ENCODE data around the gene C6orf52. TPM values are rescaled to one million over a fixed set of nuclear protein-coding genes. Genes with fewer than 3 reads are reported as not detected.

Gene C6orf52
- polyA plus RNA-seq, 1 of the 3 experiments (the other 2 are of a cell fraction): 1.4 TPM

GRCh38 chr6:10725044-10725443 is 30.6 kb upstream of the C6orf52 start:
- Histone ChIP-seq H3K9ac (no peak overlapping the region), H4K20me1 (ENCODE audit: insufficient read depth) (no peaks in the 10 kb centered on the region), H3F3A (replicated peaks; ENCODE audit: insufficient read depth) (peaks cover 7% of the 10 kb centered on the region), H3K4me1 (ENCODE audit: control insufficient read depth in 1 of 2, insufficient read depth in 2 of 2, low read depth in 1 of 2, low read length in 1 of 2) (peaks cover 9 to 16% of the 10 kb centered on the region in 2 experiments; a peak in 2 of 4 replicates), H3K36me3 (replicated peaks in 1 of 2; ENCODE audit: control insufficient read depth in 1 of 2, insufficient read depth in 2 of 2, low read length in 1 of 2) (peaks cover 15 to 23% of the 10 kb centered on the region in 2 experiments), H3K4me2 (no peak overlapping the region), H3K9me2 (no peaks in the 10 kb centered on the region), H3K9me3 (no peaks in the 10 kb centered on the region), H3K27ac (ENCODE audit: low read depth in 2 of 2, low read length in 1 of 2) (no peak overlapping the region), H3K79me2 (ENCODE audit: insufficient read depth) (peaks cover 48% of the 10 kb centered on the region), H3K4me3 (ENCODE audit: low read depth in 2 of 2, low read length in 1 of 2) (no peak overlapping the region), H2AFZ (ENCODE audit: low read depth) (no peak overlapping the region), H3K27me3 (ENCODE audit: insufficient read depth) (no peaks in the 10 kb centered on the region)
- TF ChIP-seq IRF3 (IDR thresholded peaks at IDR 0.05; ENCODE audit: low read depth, low read length) (no peak), USF2 (IDR thresholded peaks at IDR 0.05; ENCODE audit: borderline replicate concordance, low read depth, low read length) (no peak), FOXJ3 (CRISPR knock-in tag; IDR thresholded peaks at IDR 0.05) (no peak), EZH2phosphoT487 (IDR thresholded peaks at IDR 0.05; ENCODE audit: borderline replicate concordance, low read depth) (no peak), POLR2AphosphoS5 (IDR thresholded peaks at IDR 0.05; ENCODE audit: low read depth, low read length) (no peak), RFX5 (IDR thresholded peaks at IDR 0.05; ENCODE audit: low read length) (no peak), CTCF (IDR thresholded peaks at IDR 0.05) (no peak), YY1 (IDR thresholded peaks at IDR 0.05; ENCODE audit: low read depth) (no peak), JUND (IDR thresholded peaks at IDR 0.05) (no peak)
- TF ChIP-seq, protein P1, sequence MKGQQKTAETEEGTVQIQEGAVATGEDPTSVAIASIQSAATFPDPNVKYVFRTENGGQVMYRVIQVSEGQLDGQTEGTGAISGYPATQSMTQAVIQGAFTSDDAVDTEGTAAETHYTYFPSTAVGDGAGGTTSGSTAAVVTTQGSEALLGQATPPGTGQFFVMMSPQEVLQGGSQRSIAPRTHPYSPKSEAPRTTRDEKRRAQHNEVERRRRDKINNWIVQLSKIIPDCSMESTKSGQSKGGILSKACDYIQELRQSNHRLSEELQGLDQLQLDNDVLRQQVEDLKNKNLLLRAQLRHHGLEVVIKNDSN (IDR thresholded peaks at IDR 0.05; ENCODE audit: borderline replicate concordance, low read depth): no peak
- TF ChIP-seq, protein P2, sequence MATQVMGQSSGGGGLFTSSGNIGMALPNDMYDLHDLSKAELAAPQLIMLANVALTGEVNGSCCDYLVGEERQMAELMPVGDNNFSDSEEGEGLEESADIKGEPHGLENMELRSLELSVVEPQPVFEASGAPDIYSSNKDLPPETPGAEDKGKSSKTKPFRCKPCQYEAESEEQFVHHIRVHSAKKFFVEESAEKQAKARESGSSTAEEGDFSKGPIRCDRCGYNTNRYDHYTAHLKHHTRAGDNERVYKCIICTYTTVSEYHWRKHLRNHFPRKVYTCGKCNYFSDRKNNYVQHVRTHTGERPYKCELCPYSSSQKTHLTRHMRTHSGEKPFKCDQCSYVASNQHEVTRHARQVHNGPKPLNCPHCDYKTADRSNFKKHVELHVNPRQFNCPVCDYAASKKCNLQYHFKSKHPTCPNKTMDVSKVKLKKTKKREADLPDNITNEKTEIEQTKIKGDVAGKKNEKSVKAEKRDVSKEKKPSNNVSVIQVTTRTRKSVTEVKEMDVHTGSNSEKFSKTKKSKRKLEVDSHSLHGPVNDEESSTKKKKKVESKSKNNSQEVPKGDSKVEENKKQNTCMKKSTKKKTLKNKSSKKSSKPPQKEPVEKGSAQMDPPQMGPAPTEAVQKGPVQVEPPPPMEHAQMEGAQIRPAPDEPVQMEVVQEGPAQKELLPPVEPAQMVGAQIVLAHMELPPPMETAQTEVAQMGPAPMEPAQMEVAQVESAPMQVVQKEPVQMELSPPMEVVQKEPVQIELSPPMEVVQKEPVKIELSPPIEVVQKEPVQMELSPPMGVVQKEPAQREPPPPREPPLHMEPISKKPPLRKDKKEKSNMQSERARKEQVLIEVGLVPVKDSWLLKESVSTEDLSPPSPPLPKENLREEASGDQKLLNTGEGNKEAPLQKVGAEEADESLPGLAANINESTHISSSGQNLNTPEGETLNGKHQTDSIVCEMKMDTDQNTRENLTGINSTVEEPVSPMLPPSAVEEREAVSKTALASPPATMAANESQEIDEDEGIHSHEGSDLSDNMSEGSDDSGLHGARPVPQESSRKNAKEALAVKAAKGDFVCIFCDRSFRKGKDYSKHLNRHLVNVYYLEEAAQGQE (IDR thresholded peaks at IDR 0.05; ENCODE audit: low read depth, low read length): no peak
- CTCF ChIA-PET: interaction anchor here (0.9 to 1.3 kb wide), 2 partner anchors 18 to 35 kb away, joined by 3 read pairs; no protein-coding TSS in a partner anchor
- 90% methylated on average over 6 of the region's 6 CpGs for WGBS (ENCODE audit: low lambda C conversion rate)
- POLR2A ChIA-PET: interaction anchor here (1.2 kb wide), 1 partner anchor 22 kb away, joined by 5 read pairs; the partner anchor contains the start of gene TMEM14B
- DNase-seq: no peak
